Nephron (organoid): ENCODE measurements around the gene ABCA9.
"Not testable (repeated sequence)": the region's sequence is repeated elsewhere in the genome, so short reads cannot be mapped to it uniquely, and the experiment has no call there.

ENCODE experiments used
- H3K27ac Mint-ChIP-seq, 3 experiments: 2 replicates each; pipeline ENCODE4 v1.8.0; 2020; ENCODE audit warnings: mixed read lengths in 3 of 3, mild to moderate bottlenecking in 2 of 3, moderate library complexity in 1 of 3
- H3K27me3 Mint-ChIP-seq: 2 replicates; pipeline ENCODE4 v1.8.0; 2021; ENCODE audit warnings: low read depth, mild to moderate bottlenecking, moderate library complexity, mixed read lengths
- H3K36me3 Mint-ChIP-seq: 2 replicates; pipeline ENCODE4 v1.8.0; 2020; ENCODE audit warnings: low read depth, mixed read lengths
- H3K4me1 Mint-ChIP-seq: 2 replicates; pipeline ENCODE4 v1.8.0; 2020; ENCODE audit warnings: mixed read lengths
- H3K4me3 Mint-ChIP-seq, 3 experiments: 2 replicates each; pipeline ENCODE4 v1.8.0; 2020; ENCODE audit warnings: mild to moderate bottlenecking in 3 of 3, mixed read lengths in 3 of 3, moderate library complexity in 2 of 3
- H3K9me3 Mint-ChIP-seq: 2 replicates; pipeline ENCODE4 v1.8.0; 2020; ENCODE audit warnings: mixed read lengths
- TF ChIP-seq, protein P1 (sequence below), 3 experiments: fragments of 200-600 bp; sonication (generic); IDR thresholded peaks; one replicate each; pipeline ENCODE4 v1.5.0; 2021; ENCODE audit warnings: antibody characterized with exemption in 3 of 3; ENCODE audit not compliant: unreplicated experiment in 3 of 3

The ABCA9 gene

DNA sequence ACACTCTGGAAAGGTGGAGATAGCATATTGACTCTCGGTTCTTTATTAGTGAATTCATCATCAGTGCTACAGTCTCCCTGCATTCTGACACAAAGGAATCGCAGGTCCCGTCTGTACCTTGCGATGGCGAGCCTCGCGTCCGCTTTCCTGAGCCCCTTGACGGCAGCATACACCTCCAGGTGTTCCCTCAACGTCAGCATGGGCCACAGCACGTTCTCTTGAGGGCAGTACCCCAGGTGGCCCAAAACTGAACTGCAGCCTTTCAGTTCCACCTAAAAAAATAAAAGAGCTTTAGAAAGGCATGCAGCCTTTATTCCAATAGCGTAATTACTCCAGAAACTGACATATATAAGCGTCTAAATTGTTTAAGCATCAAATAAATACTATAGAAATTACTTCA, 24.2 kb upstream of the ABCA9 start:
- Mint-ChIP-seq H3K36me3 (peaks cover 3% of the 10 kb centered on the region), H3K27ac (no peak overlapping the region), H3K9me3 (no peaks in the 10 kb centered on the region), H3K4me3 (no peak overlapping the region), H3K27me3 (no peaks in the 10 kb centered on the region), H3K4me1 (peaks cover 5% of the 10 kb centered on the region)
- TF ChIP-seq, protein P1, sequence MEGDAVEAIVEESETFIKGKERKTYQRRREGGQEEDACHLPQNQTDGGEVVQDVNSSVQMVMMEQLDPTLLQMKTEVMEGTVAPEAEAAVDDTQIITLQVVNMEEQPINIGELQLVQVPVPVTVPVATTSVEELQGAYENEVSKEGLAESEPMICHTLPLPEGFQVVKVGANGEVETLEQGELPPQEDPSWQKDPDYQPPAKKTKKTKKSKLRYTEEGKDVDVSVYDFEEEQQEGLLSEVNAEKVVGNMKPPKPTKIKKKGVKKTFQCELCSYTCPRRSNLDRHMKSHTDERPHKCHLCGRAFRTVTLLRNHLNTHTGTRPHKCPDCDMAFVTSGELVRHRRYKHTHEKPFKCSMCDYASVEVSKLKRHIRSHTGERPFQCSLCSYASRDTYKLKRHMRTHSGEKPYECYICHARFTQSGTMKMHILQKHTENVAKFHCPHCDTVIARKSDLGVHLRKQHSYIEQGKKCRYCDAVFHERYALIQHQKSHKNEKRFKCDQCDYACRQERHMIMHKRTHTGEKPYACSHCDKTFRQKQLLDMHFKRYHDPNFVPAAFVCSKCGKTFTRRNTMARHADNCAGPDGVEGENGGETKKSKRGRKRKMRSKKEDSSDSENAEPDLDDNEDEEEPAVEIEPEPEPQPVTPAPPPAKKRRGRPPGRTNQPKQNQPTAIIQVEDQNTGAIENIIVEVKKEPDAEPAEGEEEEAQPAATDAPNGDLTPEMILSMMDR (IDR thresholded peaks at IDR 0.05; ENCODE audit: unreplicated experiment in 3 of 3) = peak; percentile 22 to 33 (median 31)

DNA sequence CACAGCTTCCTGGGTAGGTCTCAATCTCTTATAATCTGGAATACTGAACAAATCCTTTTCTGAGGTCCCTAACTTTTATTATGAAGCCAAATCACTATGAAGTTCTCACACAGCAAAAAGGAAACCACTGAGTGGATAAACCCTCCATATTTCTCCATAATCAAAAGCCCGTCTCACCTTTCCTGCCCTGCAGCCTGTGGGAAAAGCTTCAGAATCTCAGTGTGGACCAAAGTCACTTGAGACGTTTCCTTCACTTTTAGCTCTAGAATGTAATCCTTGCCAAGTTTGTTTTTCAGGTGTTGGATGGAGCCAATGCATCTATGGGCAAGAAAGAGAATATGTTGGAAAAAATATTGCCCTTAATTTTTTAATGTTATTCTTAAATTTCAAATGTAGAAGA, 22.0 kb upstream of the ABCA9 start:
- peaks cover 7% of the 10 kb centered on the region for H3K36me3 Mint-ChIP-seq
- TF ChIP-seq, protein P1 (IDR thresholded peaks at IDR 0.05; ENCODE audit: unreplicated experiment in 3 of 3) = no peak
- no peak overlapping the region for H3K4me3 Mint-ChIP-seq
- no peak overlapping the region for H3K27ac Mint-ChIP-seq
- H3K9me3 Mint-ChIP-seq = no peaks in the 10 kb centered on the region
- no peaks in the 10 kb centered on the region for H3K27me3 Mint-ChIP-seq
- H3K4me1 Mint-ChIP-seq = peaks cover 3% of the 10 kb centered on the region

DNA sequence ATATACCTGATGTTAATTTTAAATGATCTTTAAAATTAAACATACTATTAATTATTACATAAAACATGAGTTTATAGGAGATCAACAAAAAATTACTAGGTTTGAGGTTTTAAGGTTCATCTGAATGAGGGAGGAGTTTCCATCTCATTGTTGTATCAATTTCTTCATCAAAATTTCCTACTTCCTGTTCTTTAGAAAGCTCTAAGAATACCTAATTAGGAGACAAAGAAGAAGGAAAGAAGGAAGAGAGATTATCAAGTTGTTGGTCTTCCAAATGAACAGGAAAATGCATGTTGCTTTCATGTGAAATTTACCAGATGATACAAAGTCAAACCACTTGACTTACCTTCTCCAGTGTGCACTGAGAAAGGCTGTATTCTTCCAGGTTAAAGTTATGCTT, 18.1 kb upstream of the ABCA9 start:
- no peaks in the 10 kb centered on the region for H3K4me1 Mint-ChIP-seq
- H3K27me3 Mint-ChIP-seq = no peaks in the 10 kb centered on the region
- no peak overlapping the region for H3K27ac Mint-ChIP-seq
- TF ChIP-seq, protein P1 (IDR thresholded peaks at IDR 0.05; ENCODE audit: unreplicated experiment in 3 of 3) = no peak
- no peak overlapping the region for H3K4me3 Mint-ChIP-seq
- H3K9me3 Mint-ChIP-seq = peaks cover 11% of the 10 kb centered on the region
- H3K36me3 Mint-ChIP-seq = peaks cover 3% of the 10 kb centered on the region

DNA sequence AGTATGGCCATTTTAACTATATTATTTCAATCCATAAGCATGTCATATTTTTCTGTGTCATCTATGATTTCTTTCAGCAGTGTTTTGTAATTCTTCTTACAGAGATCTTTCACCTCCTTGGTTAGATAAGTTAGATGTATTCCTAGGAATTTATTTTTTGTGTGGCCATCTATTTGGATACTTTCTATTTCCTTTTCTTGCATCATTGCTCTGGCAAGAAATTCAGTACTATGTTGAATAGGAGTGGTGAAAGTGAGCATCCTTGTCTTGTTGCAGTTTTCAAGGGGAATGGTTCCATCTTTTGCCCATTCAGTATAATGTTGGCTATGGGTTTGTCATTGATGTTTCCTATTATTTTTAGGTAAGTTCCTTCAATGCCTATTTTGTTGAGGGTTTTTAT, 15.1 kb upstream of the ABCA9 start:
- H3K27me3 Mint-ChIP-seq = no peaks in the 10 kb centered on the region
- H3K4me3 Mint-ChIP-seq = no peak overlapping the region
- peaks cover 16% of the 10 kb centered on the region for H3K9me3 Mint-ChIP-seq
- peaks cover 3% of the 10 kb centered on the region for H3K36me3 Mint-ChIP-seq
- H3K27ac Mint-ChIP-seq = no peak overlapping the region
- TF ChIP-seq, protein P1 (IDR thresholded peaks at IDR 0.05; ENCODE audit: unreplicated experiment in 3 of 3) = no peak
- no peaks in the 10 kb centered on the region for H3K4me1 Mint-ChIP-seq

DNA sequence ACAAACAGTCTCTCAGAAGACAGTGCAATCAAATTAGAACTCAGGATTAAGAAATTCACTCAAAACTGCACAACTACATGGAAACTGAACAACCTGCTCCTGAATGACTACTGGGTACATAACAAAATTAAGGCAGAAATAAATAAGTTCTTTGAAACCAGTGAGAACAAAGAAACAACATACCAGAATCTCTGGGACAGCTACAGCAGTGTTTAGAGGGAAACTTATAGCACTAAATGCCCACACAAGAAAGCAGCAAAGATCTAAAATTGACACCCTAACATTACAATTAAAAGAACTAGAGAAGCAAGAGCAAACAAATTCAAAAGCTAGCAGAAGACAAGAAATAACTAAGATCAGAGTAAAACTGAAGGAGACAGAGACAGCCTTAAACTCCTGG, 12.7 kb upstream of the ABCA9 start:
- H3K9me3 Mint-ChIP-seq = peaks cover 16% of the 10 kb centered on the region
- H3K27ac Mint-ChIP-seq, H3K27me3 Mint-ChIP-seq, H3K36me3 Mint-ChIP-seq, H3K4me3 Mint-ChIP-seq, H3K4me1 Mint-ChIP-seq: not testable (repeated sequence)

DNA sequence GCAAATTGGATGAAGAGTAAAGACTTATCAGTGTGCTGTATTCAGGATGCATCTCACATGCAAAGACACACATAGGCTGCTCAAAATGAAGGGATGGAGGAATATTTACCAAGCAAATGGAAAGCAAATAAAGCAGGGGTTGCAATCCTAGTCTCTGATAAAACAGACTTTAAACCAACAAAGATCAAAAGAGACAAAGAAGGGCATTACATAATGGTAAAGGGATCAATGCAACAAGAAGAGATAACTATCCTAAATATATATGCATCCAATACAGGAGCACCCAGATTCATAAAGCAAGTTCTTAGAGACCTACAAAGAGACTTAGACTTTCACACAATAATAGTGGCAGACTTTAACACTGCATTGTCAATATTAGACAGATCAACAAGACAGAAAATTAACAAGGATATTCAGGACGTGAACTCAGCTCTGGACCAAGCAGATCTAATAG, 12.1 kb upstream of the ABCA9 start:
- not testable (repeated sequence) for H3K27me3 Mint-ChIP-seq, H3K27ac Mint-ChIP-seq, H3K36me3 Mint-ChIP-seq, H3K4me3 Mint-ChIP-seq, H3K4me1 Mint-ChIP-seq
- H3K9me3 Mint-ChIP-seq = peaks cover 16% of the 10 kb centered on the region

DNA sequence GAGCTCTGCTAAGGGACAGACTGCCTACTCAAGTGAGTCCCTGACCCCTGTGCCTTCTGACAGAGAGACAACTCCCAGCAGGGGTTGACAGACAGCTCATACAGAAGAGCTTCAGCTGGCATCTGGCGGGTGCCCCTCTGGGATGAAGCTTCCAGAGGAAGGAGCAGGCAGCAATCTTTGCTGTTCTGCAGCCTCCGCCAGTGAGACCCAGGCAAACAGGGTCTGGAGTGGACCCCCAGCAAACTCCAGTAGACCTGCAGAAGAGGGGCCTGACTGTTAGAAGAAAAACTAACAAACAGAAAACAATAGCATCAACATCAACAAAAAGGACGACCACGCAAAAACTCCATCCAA, 10.5 kb upstream of the ABCA9 start:
- not testable (repeated sequence) for H3K4me1 Mint-ChIP-seq, H3K27ac Mint-ChIP-seq, H3K27me3 Mint-ChIP-seq, H3K4me3 Mint-ChIP-seq, H3K36me3 Mint-ChIP-seq
- H3K9me3 Mint-ChIP-seq = peaks cover 16% of the 10 kb centered on the region

DNA sequence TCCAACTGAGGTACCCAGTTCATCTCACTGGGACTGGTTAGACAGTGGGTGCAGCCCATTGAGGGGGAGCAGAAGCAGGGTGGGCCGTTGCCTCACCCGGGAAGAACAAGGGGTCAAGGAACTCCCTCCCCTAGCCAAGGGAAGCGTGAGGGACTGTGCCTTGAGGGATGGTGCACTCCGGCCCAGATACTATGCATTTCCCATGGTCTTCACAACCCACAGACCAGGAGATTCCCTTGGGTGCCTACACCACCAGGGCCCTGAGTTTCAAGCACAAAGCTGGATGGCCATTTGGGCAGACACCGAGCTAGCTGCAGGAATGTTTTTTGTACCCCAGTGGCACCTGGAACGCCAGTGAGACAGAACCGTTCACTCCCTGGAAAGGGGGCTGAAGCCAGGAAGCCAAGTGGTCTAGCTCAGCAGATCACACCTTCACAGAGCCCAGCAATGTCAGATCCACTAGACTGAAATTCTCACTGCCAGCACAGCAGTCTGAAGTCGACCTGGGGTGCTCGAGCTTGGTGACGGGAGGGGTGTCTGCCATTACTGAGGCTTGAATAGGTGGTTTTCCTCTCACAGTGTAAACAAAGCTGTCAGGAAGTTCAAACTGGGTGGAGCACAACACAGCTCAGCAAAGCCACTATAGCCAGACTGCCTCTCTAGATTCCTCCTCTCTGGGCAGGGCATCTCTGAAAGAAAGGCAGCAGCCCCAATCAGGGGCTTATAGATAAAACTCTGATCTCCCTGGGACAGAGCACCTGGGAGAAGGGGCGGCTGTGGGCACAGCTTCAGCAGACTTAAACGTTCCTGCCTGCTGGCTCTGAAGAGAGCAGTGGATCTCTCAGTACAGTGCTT, 9.9 kb upstream of the ABCA9 start:
- H3K36me3 Mint-ChIP-seq, H3K27me3 Mint-ChIP-seq, H3K27ac Mint-ChIP-seq, H3K4me3 Mint-ChIP-seq: not testable (repeated sequence)
- peaks cover 12% of the 10 kb centered on the region for H3K9me3 Mint-ChIP-seq
- H3K4me1 Mint-ChIP-seq = peaks cover 11% of the 10 kb centered on the region
